Measurements from ENCODE around the gene FADS2. TPM values are rescaled to one million over a fixed set of nuclear protein-coding genes. Genes with fewer than 3 reads are reported as not detected.

Gene FADS2
- total and polyA plus RNA-seq, 7 donors = 3.6 to 50.2 (median 21.7) TPM

- Histone ChIP-seq H3K4me1 (no peaks in the 10 kb centered on the region), H3K36me3 (peaks cover 0 to 96% (median 7%) of the 10 kb centered on the region in 4 donors), H3K27me3 (no peaks in the 10 kb centered on the region), H3K4me3 (no peak overlapping the region), H3K9me3 (no peaks in the 10 kb centered on the region), H3K27ac (no peak overlapping the region)
- TF ChIP-seq POLR2A (IDR thresholded peaks at IDR 0.05) (no peak), EP300 (IDR thresholded peaks at IDR 0.05) (no peak), CTCF (IDR thresholded peaks at IDR 0.05) (no peak), POLR2AphosphoS5 (IDR thresholded peaks at IDR 0.05) (no peak)
- no peak for DNase-seq
- intact Hi-C loops (cut with DNase I) = no loop called here
- 94 to 95% methylated on average over 5 of the region's 5 CpGs for WGBS, 2 donors
These were observed 21.3 kb upstream of the FADS2 start for GRCh38 chr11:61806785-61807184.

GRCh38 chr11:61810671-61811175 is 17.4 kb upstream of the FADS2 start:
- no peaks in the 10 kb centered on the region for H3K9me3 ChIP-seq
- H3K4me1 ChIP-seq = peaks cover 0 to 5% (median 4%) of the 10 kb centered on the region in 4 donors
- TF ChIP-seq POLR2AphosphoS5 (IDR thresholded peaks at IDR 0.05) (no peak), EP300 (IDR thresholded peaks at IDR 0.05) (no peak), POLR2A (IDR thresholded peaks at IDR 0.05) (no peak), CTCF (IDR thresholded peaks at IDR 0.05) (no peak)
- no peak for DNase-seq
- no peak overlapping the region for H3K4me3 ChIP-seq
- no peak overlapping the region for H3K27ac ChIP-seq
- intact Hi-C loops (cut with DNase I) = no loop called here
- no peaks in the 10 kb centered on the region for H3K27me3 ChIP-seq
- H3K36me3 ChIP-seq = peaks cover 0 to 68% (median 6%) of the 10 kb centered on the region in 4 donors
- 93 to 96% methylated on average over 8 of the region's 8 CpGs for WGBS, 2 donors

GRCh38 chr11:61811831-61812230 is 16.3 kb upstream of the FADS2 start:
- 94 to 95% methylated on average over 5 of the region's 5 CpGs for WGBS, 2 donors
- peaks cover 0 to 15% (median 10%) of the 10 kb centered on the region in 4 donors for H3K4me1 ChIP-seq
- no peaks in the 10 kb centered on the region for H3K27me3 ChIP-seq
- DNase-seq = no peak
- H3K36me3 ChIP-seq = peaks cover 0 to 60% (median 6%) of the 10 kb centered on the region in 4 donors
- TF ChIP-seq EP300 (IDR thresholded peaks at IDR 0.05) = no peak
- TF ChIP-seq POLR2A (IDR thresholded peaks at IDR 0.05) = no peak
- TF ChIP-seq CTCF (IDR thresholded peaks at IDR 0.05) = no peak
- TF ChIP-seq POLR2AphosphoS5 (IDR thresholded peaks at IDR 0.05) = no peak
- no peak overlapping the region for H3K4me3 ChIP-seq
- no peak overlapping the region for H3K27ac ChIP-seq
- intact Hi-C loops (cut with DNase I) = no loop called here
- no peaks in the 10 kb centered on the region for H3K9me3 ChIP-seq

GRCh38 chr11:61812736-61813411 is 15.2 kb upstream of the FADS2 start:
- Histone ChIP-seq H3K36me3 (peaks cover 0 to 49% (median 6%) of the 10 kb centered on the region in 4 donors), H3K4me3 (no peak overlapping the region), H3K27me3 (no peaks in the 10 kb centered on the region), H3K27ac (no peak overlapping the region), H3K4me1 (peaks cover 0 to 22% (median 16%) of the 10 kb centered on the region in 4 donors), H3K9me3 (no peaks in the 10 kb centered on the region)
- no peak for DNase-seq
- 96 to 98% methylated on average over 4 of the region's 4 CpGs for WGBS, 2 donors
- intact Hi-C loops (cut with DNase I) = no loop called here
- no peak for TF ChIP-seq EP300 (IDR thresholded peaks at IDR 0.05)
- no peak for TF ChIP-seq POLR2A (IDR thresholded peaks at IDR 0.05)
- TF ChIP-seq POLR2AphosphoS5 (IDR thresholded peaks at IDR 0.05) = no peak
- no peak for TF ChIP-seq CTCF (IDR thresholded peaks at IDR 0.05)
